Measurements from ENCODE around the gene CDH4. TPM values are rescaled to one million over a fixed set of nuclear protein-coding genes. Genes with fewer than 3 reads are reported as not detected.

CDH4 gene
- total and polyA plus RNA-seq, 7 donors: under 0.01 to 0.06 TPM; not detected in 5

GRCh38 chr20:61505508-61505907, 253.4 kb downstream of the CDH4 start:
- Histone ChIP-seq H3K9me3 (peaks cover 0 to 4% (median 0%) of the 10 kb centered on the region in 4 donors), H3K4me1 (no peaks in the 10 kb centered on the region), H3K4me3 (no peak overlapping the region), H3K36me3 (no peaks in the 10 kb centered on the region), H3K27ac (no peak overlapping the region), H3K27me3 (peaks cover 0 to 47% (median 24%) of the 10 kb centered on the region in 3 donors)
- no peak for DNase-seq
- TF ChIP-seq POLR2A (IDR thresholded peaks at IDR 0.05) (no peak), EP300 (IDR thresholded peaks at IDR 0.05) (no peak), CTCF (IDR thresholded peaks at IDR 0.05) (no peak), POLR2AphosphoS5 (IDR thresholded peaks at IDR 0.05) (no peak)
- 78 to 84% methylated on average over 8 of the region's 8 CpGs for WGBS, 2 donors
- intact Hi-C loops (cut with DNase I): no loop called here

GRCh38 chr20:61507778-61508177, 255.7 kb downstream of the CDH4 start:
- Histone ChIP-seq H3K27ac (no peak overlapping the region), H3K4me1 (no peaks in the 10 kb centered on the region), H3K4me3 (no peak overlapping the region), H3K9me3 (peaks cover 0 to 4% (median 0%) of the 10 kb centered on the region in 4 donors), H3K36me3 (no peaks in the 10 kb centered on the region), H3K27me3 (peaks cover 0 to 47% (median 24%) of the 10 kb centered on the region in 3 donors)
- WGBS, 2 donors: 73 to 77% methylated on average over 11 of the region's 11 CpGs
- TF ChIP-seq CTCF (IDR thresholded peaks at IDR 0.05) (no peak), EP300 (IDR thresholded peaks at IDR 0.05) (no peak), POLR2AphosphoS5 (IDR thresholded peaks at IDR 0.05) (no peak), POLR2A (IDR thresholded peaks at IDR 0.05) (no peak)
- intact Hi-C loops (cut with DNase I): no loop called here
- no peak for DNase-seq

GRCh38 chr20:61508301-61509096, 256.4 kb downstream of the CDH4 start:
- no peaks in the 10 kb centered on the region for H3K4me1 ChIP-seq
- peaks cover 0 to 4% (median 0%) of the 10 kb centered on the region in 4 donors for H3K9me3 ChIP-seq
- DNase-seq: no peak
- peaks cover 0 to 47% (median 24%) of the 10 kb centered on the region in 3 donors for H3K27me3 ChIP-seq
- H3K4me3 ChIP-seq: no peak overlapping the region
- intact Hi-C loops (cut with DNase I): no loop called here
- no peak overlapping the region for H3K27ac ChIP-seq
- WGBS, 2 donors: 78 to 84% methylated on average over 13 of the region's 13 CpGs
- TF ChIP-seq EP300 (IDR thresholded peaks at IDR 0.05) (no peak), POLR2AphosphoS5 (IDR thresholded peaks at IDR 0.05) (no peak), CTCF (IDR thresholded peaks at IDR 0.05) (no peak), POLR2A (IDR thresholded peaks at IDR 0.05) (no peak)
- no peaks in the 10 kb centered on the region for H3K36me3 ChIP-seq

GRCh38 chr20:61510778-61511330, 258.8 kb downstream of the CDH4 start:
- H3K9me3 ChIP-seq: no peaks in the 10 kb centered on the region
- H3K4me1 ChIP-seq: no peaks in the 10 kb centered on the region
- TF ChIP-seq POLR2AphosphoS5 (IDR thresholded peaks at IDR 0.05) (no peak), CTCF (IDR thresholded peaks at IDR 0.05) (no peak), POLR2A (IDR thresholded peaks at IDR 0.05) (no peak), EP300 (IDR thresholded peaks at IDR 0.05) (no peak)
- no peak for DNase-seq
- intact Hi-C loops (cut with DNase I): no loop called here
- H3K27ac ChIP-seq: no peak overlapping the region
- H3K4me3 ChIP-seq: no peak overlapping the region
- no peaks in the 10 kb centered on the region for H3K36me3 ChIP-seq
- WGBS, 2 donors: 84 to 88% methylated on average over 7 of the region's 7 CpGs
- peaks cover 0 to 52% (median 18%) of the 10 kb centered on the region in 3 donors for H3K27me3 ChIP-seq

Measured in sigmoid colon (tissue), 7 donors.